Ishikawa (cell line): Measurements from ENCODE around the gene TECR.

Source experiments
- CEBPB ChIP-seq: IDR thresholded peaks from 2 replicates; pipeline ENCODE4 v1.6.1; 2012
- CREB1 ChIP-seq: IDR thresholded peaks from 2 replicates; pipeline ENCODE4 v1.6.1; 2012; ENCODE audit warnings: low read depth
- EGR1 ChIP-seq: IDR thresholded peaks from 2 replicates; pipeline ENCODE4 v1.6.1; 2012
- EP300 ChIP-seq: IDR thresholded peaks from 2 replicates; pipeline ENCODE4 v1.6.1; 2012; ENCODE audit warnings: borderline replicate concordance
- FOXM1 ChIP-seq: IDR thresholded peaks from 2 replicates; pipeline ENCODE4 v1.6.1; 2012; ENCODE audit warnings: low read depth, borderline replicate concordance
- MAX ChIP-seq: IDR thresholded peaks from 2 replicates; pipeline ENCODE4 v1.6.1; 2012
- NFIC ChIP-seq: IDR thresholded peaks from 2 replicates; pipeline ENCODE4 v1.6.1; 2012
- RAD21 ChIP-seq: IDR thresholded peaks from 2 replicates; pipeline ENCODE4 v1.6.1; 2012; ENCODE audit warnings: low read depth
- REST ChIP-seq: IDR thresholded peaks from 2 replicates; pipeline ENCODE4 v1.6.1; 2012; ENCODE audit warnings: low read depth, mild to moderate bottlenecking
- TAF1 ChIP-seq: IDR thresholded peaks from 2 replicates; pipeline ENCODE4 v1.6.1; 2012; ENCODE audit warnings: low read depth, mild to moderate bottlenecking
- TCF12 ChIP-seq: IDR thresholded peaks from 2 replicates; pipeline ENCODE4 v1.6.1; 2012; ENCODE audit warnings: low read depth
- TEAD4 ChIP-seq: IDR thresholded peaks from 2 replicates; pipeline ENCODE4 v1.6.1; 2012
- USF1 ChIP-seq: IDR thresholded peaks from 2 replicates; pipeline ENCODE4 v1.6.1; 2012
- YY1 ChIP-seq: IDR thresholded peaks from 2 replicates; pipeline ENCODE4 v1.6.1; 2012; ENCODE audit warnings: low read depth
- ZBTB7A ChIP-seq: IDR thresholded peaks from 2 replicates; pipeline ENCODE4 v1.6.1; 2012; ENCODE audit warnings: low read depth

The TECR gene

GRCh38 chr19:14559916-14560775 lies 30.8 kb downstream of the TECR start:
- no peak for TF ChIP-seq YY1
- TF ChIP-seq NFIC, result no peak
- TF ChIP-seq USF1, result no peak
- no peak for TF ChIP-seq CEBPB
- TF ChIP-seq ZBTB7A, result no peak
- no peak for TF ChIP-seq RAD21
- no peak for TF ChIP-seq EGR1
- no peak for TF ChIP-seq EP300

GRCh38 chr19:14560776-14561108 lies 31.3 kb downstream of the TECR start:
- TF ChIP-seq TAF1 (no peak), TCF12 (no peak), USF1 (no peak), YY1 (no peak), FOXM1 (no peak), CEBPB (no peak), REST (no peak), NFIC (no peak), EGR1 (no peak), RAD21 (no peak), TEAD4 (no peak)

- no peak for TF ChIP-seq EP300
- TF ChIP-seq RAD21, result no peak
- no peak for TF ChIP-seq EGR1
- TF ChIP-seq CEBPB, result no peak
- no peak for TF ChIP-seq TAF1
- TF ChIP-seq ZBTB7A, result no peak
- no peak for TF ChIP-seq FOXM1
Observed at GRCh38 chr19:14561249-14561648, 31.9 kb downstream of the TECR start.

- TF ChIP-seq REST (no peak), TEAD4 (no peak)
Observed at GRCh38 chr19:14561847-14562351, 32.5 kb downstream of the TECR start.

GRCh38 chr19:14562660-14563589 lies 33.5 kb downstream of the TECR start:
- no peak for TF ChIP-seq TCF12
- no peak for TF ChIP-seq ZBTB7A
- no peak for TF ChIP-seq NFIC
- TF ChIP-seq TAF1, result no peak
- no peak for TF ChIP-seq MAX
- no peak for TF ChIP-seq USF1
- TF ChIP-seq YY1, result no peak
- TF ChIP-seq CEBPB, result no peak
- TF ChIP-seq RAD21, result no peak
- no peak for TF ChIP-seq CREB1
- TF ChIP-seq EGR1, result no peak
- TF ChIP-seq REST, result no peak
- no peak for TF ChIP-seq TEAD4
- TF ChIP-seq FOXM1, result no peak
- TF ChIP-seq EP300, result no peak
